Adipocyte (in vitro differentiated cells): ENCODE data around the gene MTX1.

Experiments used
- DNase-seq: peaks from one replicate; pipeline ENCODE4 v3.0.0-alpha.2; 2015; ENCODE audit warnings: low read depth
- H3K27me3 ChIP-seq: replicated peaks from 2 replicates; pipeline ENCODE4 v1.7.0; 2013; ENCODE audit warnings: mild to moderate bottlenecking, low read length, moderate library complexity; ENCODE audit not compliant: control insufficient read depth, insufficient read depth
- H3K36me3 ChIP-seq: 2 replicates; pipeline ENCODE4 v1.7.0; 2013; ENCODE audit warnings: low read length, mild to moderate bottlenecking, moderate library complexity; ENCODE audit not compliant: control insufficient read depth, insufficient read depth, severe bottlenecking
- H3K4me1 ChIP-seq: 2 replicates; pipeline ENCODE4 v1.7.0; 2013; ENCODE audit warnings: mild to moderate bottlenecking, low read length, moderate library complexity; ENCODE audit not compliant: control insufficient read depth, insufficient read depth
- H3K4me3 ChIP-seq: 2 replicates; pipeline ENCODE4 v1.7.0; 2013; ENCODE audit warnings: mild to moderate bottlenecking, low read length, moderate library complexity
- H3K9ac ChIP-seq: 2 replicates; pipeline ENCODE4 v1.7.0; 2013; ENCODE audit warnings: mild to moderate bottlenecking, low read length, moderate library complexity
- H3K9me3 ChIP-seq: 2 replicates; pipeline ENCODE4 v1.7.0; 2013; ENCODE audit warnings: mild to moderate bottlenecking, low read length, moderate library complexity; ENCODE audit not compliant: control insufficient read depth

Gene MTX1

GRCh38 chr1:155168456-155169210, 39.9 kb upstream of the MTX1 start:
- Histone ChIP-seq H3K9ac (no peak overlapping the region), H3K4me3 (no peak overlapping the region), H3K4me1 (peaks cover 21% of the 10 kb centered on the region), H3K9me3 (no peaks in the 10 kb centered on the region), H3K27me3 (peaks cover 8% of the 10 kb centered on the region), H3K36me3 (peaks cover 23% of the 10 kb centered on the region)
- no peak for DNase-seq

GRCh38 chr1:155169541-155169940, 39.0 kb upstream of the MTX1 start:
- DNase-seq: no peak

GRCh38 chr1:155170101-155170785, 38.3 kb upstream of the MTX1 start:
- DNase-seq: no peak
- no peak overlapping the region for H3K9ac ChIP-seq
- peaks cover 8% of the 10 kb centered on the region for H3K27me3 ChIP-seq
- no peak overlapping the region for H3K4me3 ChIP-seq
- peaks cover 22% of the 10 kb centered on the region for H3K4me1 ChIP-seq
- H3K9me3 ChIP-seq: no peaks in the 10 kb centered on the region
- peaks cover 23% of the 10 kb centered on the region for H3K36me3 ChIP-seq

More at GRCh38 chr1:155169541-155169940, 39.0 kb upstream of the MTX1 start:
- Histone ChIP-seq H3K9me3 (no peaks in the 10 kb centered on the region), H3K36me3 (peaks cover 23% of the 10 kb centered on the region), H3K9ac (no peak overlapping the region), H3K27me3 (peaks cover 8% of the 10 kb centered on the region), H3K4me1 (peaks cover 22% of the 10 kb centered on the region), H3K4me3 (no peak overlapping the region)

- Histone ChIP-seq H3K36me3 (peaks cover 23% of the 10 kb centered on the region), H3K4me1 (peaks cover 22% of the 10 kb centered on the region), H3K27me3 (peaks cover 6% of the 10 kb centered on the region), H3K4me3 (no peak overlapping the region), H3K9me3 (no peaks in the 10 kb centered on the region), H3K9ac (no peak overlapping the region)
- DNase-seq: no peak
Observed at GRCh38 chr1:155170806-155171205, 37.7 kb upstream of the MTX1 start.

- DNase-seq: no peak
Observed at GRCh38 chr1:155171836-155172731, 36.4 kb upstream of the MTX1 start.

GRCh38 chr1:155172732-155173477, 35.6 kb upstream of the MTX1 start, which contains the start of gene KRTCAP2:
Gene KRTCAP2 (minus strand): TSS chr1:155173304. CDS start chr1:155173224, 80 bp downstream.
- Histone ChIP-seq H3K36me3 (peaks cover 23% of the 10 kb centered on the region), H3K4me3 (peak within 1 kb of the TSS; percentile 96), H3K9ac (peak within 1 kb of the TSS; percentile 96), H3K4me1 (peaks cover 17% of the 10 kb centered on the region), H3K27me3 (no peaks in the 10 kb centered on the region), H3K9me3 (no peaks in the 10 kb centered on the region)
- peak; percentile 99 for DNase-seq

More at GRCh38 chr1:155171836-155172731, 36.4 kb upstream of the MTX1 start:
- Histone ChIP-seq H3K4me3 (peak overlapping the region; percentile 96), H3K36me3 (peaks cover 23% of the 10 kb centered on the region), H3K27me3 (no peaks in the 10 kb centered on the region), H3K9ac (peak overlapping the region; percentile 96), H3K4me1 (peaks cover 22% of the 10 kb centered on the region), H3K9me3 (no peaks in the 10 kb centered on the region)

GRCh38 chr1:155173478-155174323, 34.8 kb upstream of the MTX1 start, which contains the start of gene TRIM46:
Gene TRIM46 (plus strand): TSS chr1:155173849. CDS start chr1:155173967, 118 bp downstream.
- DNase-seq: peak; percentile 78
- Histone ChIP-seq H3K9ac (peak within 1 kb of the TSS; percentile 96), H3K36me3 (peaks cover 20% of the 10 kb centered on the region), H3K4me1 (peaks cover 17% of the 10 kb centered on the region), H3K4me3 (peak within 1 kb of the TSS; percentile 96), H3K27me3 (no peaks in the 10 kb centered on the region), H3K9me3 (no peaks in the 10 kb centered on the region)

- Histone ChIP-seq H3K4me3 (peak overlapping the region; percentile 96), H3K9ac (peak overlapping the region; percentile 96), H3K4me1 (peaks cover 17% of the 10 kb centered on the region), H3K36me3 (peaks cover 11% of the 10 kb centered on the region), H3K9me3 (no peaks in the 10 kb centered on the region), H3K27me3 (no peaks in the 10 kb centered on the region)
- DNase-seq: peak; percentile 54
Observed at GRCh38 chr1:155174324-155175280, 33.9 kb upstream of the MTX1 start.

- H3K9ac ChIP-seq: no peak overlapping the region
- H3K27me3 ChIP-seq: no peaks in the 10 kb centered on the region
- peaks cover 4% of the 10 kb centered on the region for H3K36me3 ChIP-seq
- no peaks in the 10 kb centered on the region for H3K9me3 ChIP-seq
- H3K4me3 ChIP-seq: no peak overlapping the region
- no peak for DNase-seq
- peaks cover 17% of the 10 kb centered on the region for H3K4me1 ChIP-seq
Observed at GRCh38 chr1:155175281-155175926, 33.1 kb upstream of the MTX1 start.
